GM19351 (cell line): ENCODE data around the gene DDHD1.
A peak's percentile ranks its signal among the peaks of the same experiment; 100 is the strongest.
"Not testable (repeated sequence)": the region's sequence is repeated elsewhere in the genome, so short reads cannot be mapped to it uniquely, and the experiment has no call there.

Source experiments
- ATAC-seq: cut with Tn5 transposase; IDR thresholded peaks from one replicate; pipeline ENCODE4 v1.9.1; 2021; ENCODE audit warnings: mild to moderate bottlenecking, moderate library complexity; ENCODE audit not compliant: unreplicated experiment

DDHD1 gene

GRCh38 chr14:53152184-53152886 is 788 bp downstream of the DDHD1 start:
- peak; percentile 22 for ATAC-seq

DNA sequence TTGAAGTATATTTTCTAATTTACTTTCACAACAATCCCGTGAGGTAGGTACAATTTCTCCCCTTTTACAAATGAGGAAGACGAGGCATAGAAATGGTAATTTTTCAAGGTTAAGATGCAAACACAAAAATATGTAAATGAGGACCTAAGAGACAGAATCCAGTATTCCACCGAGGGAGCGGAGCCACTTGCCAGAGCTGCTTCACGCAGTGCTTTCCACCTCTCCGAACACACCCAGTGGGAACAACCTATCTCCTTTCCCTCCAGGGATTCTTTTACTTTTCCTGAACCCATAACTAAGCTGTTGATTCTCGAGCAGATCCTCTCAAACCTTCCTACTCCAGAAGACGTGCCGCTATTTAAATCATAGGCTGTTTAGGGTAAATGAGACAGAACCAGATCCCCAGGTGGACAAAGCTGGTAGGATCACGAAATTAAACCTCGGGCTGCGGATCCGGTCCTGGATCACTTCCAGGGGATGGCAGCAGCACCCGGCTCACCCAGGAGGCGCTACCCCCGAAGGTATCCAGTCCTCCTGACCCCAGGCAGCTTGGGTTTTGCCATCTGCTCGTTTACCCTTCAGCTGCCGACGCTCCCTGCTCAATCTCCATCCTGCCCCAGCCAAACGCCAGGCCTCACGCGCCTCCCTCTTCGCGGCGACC is 1.5 kb downstream of the DDHD1 start:
- ATAC-seq = no peak

GRCh38 chr14:53149668-53150316 is 3.3 kb downstream of the DDHD1 start:
- ATAC-seq = no peak

GRCh38 chr14:53148671-53149070 is 4.5 kb downstream of the DDHD1 start:
- no peak for ATAC-seq

GRCh38 chr14:53147893-53148292 is 5.2 kb downstream of the DDHD1 start:
- no peak for ATAC-seq

DNA sequence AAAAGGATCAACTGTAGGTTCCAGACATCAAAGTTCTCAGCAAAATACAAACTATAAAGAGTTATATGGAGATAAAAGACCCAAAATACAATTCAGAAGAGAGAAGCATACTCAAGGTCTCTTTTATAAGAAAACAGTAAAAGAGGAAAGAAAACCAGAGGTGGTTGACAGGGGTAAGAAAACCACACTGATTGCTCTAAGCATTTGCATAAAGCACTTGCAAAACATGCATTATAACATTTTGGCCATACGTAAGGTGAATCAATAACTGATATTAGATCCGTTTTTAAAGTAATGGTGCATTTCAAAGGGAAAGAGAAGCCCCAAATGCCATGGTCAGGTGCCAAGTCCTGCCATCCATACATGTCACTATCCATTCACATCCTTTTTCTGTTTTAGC is 5.9 kb downstream of the DDHD1 start:
- peak; percentile 30 for ATAC-seq

DNA sequence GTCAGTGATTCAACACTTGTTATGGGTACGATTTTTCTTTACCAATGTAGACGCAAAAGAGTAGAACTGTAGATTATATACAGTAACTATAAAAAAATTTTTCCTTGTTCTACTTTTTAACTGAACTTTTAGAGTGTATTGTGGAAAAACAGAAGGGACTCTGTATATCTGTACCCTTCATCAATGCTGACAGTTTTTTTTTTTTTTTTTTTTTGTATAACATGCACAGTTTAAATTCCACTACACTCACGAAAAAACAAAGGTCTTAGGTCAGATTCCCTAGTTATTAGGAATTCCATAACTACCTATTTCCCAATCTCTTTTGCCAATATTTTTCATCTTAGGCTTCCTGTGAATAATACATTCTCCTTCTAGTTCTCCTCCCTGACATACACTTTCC is 6.4 kb downstream of the DDHD1 start:
- ATAC-seq = no peak

DNA sequence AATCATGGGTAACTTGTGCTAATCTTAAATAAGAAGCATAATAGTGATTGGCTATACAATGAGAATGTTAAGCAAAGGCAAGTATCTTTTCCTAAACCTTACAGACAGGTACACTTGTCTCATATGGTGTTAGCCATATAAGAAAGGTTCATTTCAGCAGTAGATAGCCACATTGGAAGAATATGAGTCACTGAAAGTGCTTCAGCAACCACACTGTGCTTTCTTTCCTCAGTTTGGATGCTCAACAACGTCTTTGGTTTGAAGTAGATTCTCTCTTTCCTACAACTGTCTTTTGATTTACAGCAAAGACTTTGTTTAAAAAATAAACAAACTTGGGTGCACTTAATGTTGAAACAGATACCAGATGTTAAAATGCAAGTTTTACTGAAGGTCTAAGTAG is 8.9 kb downstream of the DDHD1 start:
- ATAC-seq = peak; percentile 83

GRCh38 chr14:53140585-53140984 is 12.5 kb downstream of the DDHD1 start:
- ATAC-seq = no peak

DNA sequence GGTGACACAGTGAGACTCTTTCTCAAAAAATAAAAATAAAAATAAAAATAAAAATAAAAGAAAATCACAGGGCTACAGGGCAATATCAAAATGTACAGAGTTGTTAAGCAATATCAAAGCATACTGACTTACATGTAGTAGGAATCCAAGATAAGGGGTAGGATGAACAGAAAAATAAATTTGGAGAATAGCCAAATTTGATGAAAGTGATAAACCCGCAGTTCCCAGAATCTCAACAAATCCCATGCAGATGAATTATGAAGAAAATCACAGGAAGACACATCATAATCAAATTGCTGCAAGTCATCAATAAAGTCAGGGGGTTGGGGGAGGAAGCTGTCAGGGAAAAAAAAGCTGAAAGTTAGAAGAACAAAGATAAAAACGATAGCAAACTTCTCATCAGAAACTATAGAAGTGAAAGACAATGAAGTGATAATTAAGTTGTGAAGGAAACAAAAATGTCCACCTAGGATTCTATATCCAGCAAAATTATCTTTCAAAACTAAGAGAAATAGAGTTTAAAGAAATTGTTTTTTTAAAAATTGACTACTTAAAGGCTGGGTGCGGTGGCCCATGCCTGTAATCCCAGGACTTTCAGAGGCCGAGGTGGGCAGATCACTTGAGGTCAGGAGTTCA is 15.4 kb downstream of the DDHD1 start:
- ATAC-seq = no peak

DNA sequence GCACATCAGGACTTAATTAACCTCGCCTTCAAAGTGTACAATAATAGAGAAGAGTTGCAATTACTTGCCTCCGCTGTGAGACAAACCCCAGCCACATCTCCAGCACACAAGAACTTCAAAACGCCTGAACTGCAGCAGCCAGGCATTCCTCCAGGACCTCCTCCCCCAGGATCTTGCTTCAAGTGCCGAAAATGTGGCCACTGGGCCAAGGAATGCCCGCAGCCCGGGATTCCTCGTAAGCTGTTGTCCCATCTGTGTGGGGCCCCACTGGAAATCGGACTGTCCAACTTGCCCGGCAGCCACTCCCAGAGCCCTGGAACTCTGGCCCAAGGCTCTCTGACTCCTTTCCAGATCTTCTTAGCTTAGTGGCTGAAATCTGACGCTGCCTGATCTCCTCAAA is 22.6 kb downstream of the DDHD1 start:
- ATAC-seq = not testable (repeated sequence)

DNA sequence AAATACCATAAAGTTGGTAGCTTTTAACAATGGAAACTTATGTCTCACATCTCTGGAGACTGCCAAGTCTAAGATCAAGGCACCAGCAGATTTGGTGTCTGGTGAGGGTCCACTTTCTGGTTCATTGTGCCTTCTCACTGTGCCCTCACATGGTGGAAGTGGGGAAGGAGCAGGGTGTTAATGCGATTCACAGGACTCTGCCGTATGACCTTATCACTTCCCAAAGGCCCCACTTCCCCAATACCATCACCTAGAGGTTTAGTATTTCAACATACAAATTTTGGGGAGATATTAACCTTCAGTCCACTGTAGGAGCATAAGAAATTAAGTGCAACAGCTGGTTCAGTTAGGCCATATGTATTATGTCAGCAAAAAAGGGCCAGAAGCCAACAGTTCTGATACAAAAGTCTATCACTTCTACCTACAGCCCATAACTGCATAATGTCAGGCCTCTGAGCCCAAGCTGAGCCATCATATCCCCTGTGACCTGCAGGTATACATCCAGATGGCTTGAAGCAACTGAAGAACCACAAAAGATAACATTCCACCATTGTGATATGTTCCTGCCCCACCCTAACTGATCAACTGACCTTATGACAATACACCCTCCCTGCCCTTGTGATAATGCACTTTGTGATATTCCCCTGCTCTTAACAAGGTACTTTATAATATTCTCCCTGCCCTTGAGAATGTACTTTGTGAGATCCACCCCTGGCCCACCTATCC is 24.7 kb downstream of the DDHD1 start:
- ATAC-seq = no peak

DNA sequence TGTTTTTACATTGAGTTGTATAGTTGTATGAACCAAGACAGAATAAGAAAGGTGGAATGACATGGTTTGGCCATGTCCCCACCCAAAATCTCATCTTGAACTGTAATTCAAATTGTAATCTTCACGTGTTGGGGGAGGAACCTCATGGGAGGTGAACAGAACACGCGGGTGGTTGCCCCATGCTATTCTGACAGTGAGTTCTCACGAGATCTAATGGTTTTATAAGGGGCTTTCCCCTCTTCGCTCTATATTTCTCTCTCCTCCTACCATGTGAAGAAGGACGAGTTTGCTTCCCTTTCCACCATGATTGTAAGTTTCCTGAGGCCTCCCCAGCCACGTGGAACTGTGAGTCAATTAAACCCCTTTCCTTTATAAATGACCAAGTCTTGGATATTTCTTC is 25.3 kb downstream of the DDHD1 start:
- ATAC-seq = no peak

GRCh38 chr14:53127151-53127550 is 26.0 kb downstream of the DDHD1 start:
- no peak for ATAC-seq

DNA sequence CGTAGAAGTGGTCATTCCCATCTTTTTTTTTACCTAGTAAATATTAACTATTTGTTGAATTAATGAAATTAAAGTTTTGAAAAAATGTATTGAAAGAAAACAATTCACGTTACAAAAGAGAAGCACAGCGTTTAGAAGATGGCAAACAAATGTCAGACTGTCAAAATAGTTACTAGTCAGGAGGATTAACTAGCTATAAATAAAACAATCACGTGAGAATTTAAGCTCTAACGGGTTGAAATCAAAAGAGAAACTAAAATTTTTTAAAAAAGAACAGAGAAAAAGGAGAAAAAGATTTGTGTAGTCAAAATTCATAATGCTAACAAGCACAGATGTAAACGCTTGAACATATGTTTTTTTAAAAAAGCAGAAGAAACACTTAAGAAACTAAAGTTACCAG is 26.4 kb downstream of the DDHD1 start:
- no peak for ATAC-seq

DNA sequence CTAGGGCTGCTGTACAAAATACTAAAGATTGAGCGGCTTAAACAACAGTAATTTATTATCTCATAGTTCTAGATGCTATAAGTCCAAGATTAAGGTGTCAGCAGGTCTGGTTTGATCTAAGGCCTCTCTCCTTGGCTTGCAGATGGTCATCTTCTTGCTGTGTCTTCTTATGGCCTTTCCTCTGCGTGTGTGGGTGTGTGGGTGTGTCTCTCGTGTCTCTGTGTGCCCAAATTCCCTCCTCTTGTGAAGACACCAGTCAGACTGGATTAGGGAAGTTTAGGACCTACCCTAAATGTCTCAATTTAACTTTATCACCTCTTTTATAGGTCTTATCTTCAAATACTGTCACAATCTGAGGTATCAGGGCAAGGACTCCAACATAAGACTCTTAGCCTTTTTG is 28.3 kb downstream of the DDHD1 start:
- no peak for ATAC-seq

DNA sequence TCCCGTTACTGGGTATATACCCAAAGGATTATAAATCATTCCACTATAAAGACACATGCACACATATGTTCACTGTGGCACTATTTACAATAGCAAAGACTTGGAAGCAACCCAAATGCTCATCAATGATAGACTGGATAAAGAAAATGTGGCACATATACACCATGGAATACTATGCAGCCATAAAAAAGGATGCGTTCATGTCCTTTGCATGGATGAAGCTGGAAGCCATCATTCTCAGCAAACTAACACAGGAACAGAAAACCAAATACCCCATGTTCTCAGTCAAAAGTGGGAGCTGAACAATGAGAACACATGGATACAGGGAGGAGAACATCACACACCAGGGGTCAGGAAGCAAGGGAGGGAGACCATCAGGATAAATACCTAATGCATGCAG is 31.7 kb downstream of the DDHD1 start:
- ATAC-seq = not testable (repeated sequence)

DNA sequence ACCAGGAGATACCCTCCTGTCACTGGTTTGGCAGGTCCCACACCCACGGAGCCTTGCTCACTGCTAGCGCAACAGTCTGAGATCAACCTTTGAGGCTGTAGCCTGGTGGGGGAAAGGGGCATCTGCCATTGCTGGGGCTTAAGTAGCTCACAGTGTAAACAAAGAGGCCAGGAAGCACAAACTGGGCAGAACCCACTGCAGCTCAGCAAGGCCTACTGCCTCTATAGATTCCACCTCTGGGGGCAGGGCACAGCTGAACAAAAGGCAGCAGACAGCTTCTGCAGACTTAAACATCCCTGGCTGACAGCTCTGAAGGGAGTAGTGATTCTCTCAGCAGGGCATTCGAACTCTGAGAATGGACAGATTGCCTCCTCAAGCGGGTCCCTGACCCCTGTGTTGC is 35.6 kb downstream of the DDHD1 start:
- ATAC-seq = not testable (repeated sequence)

DNA sequence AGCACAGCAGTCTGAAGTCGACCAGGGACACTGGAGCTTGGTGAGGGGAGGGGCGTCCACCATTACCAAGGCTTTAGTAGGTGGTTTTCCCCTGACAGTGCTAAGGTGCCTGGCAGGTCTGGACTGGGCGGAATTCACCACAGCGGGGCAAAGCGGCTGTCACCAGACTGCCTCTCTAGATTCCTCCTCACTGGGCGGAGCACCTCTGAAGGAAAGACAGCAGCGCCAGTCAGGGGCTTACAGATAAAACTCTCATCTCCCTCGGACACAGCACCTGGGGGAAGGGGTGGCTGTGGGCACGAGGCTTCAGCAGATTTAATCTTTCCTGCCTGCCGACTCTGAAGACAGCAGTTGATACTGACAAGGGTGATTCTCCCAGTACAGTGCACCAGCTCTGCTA is 39.1 kb downstream of the DDHD1 start:
- no peak for ATAC-seq

DNA sequence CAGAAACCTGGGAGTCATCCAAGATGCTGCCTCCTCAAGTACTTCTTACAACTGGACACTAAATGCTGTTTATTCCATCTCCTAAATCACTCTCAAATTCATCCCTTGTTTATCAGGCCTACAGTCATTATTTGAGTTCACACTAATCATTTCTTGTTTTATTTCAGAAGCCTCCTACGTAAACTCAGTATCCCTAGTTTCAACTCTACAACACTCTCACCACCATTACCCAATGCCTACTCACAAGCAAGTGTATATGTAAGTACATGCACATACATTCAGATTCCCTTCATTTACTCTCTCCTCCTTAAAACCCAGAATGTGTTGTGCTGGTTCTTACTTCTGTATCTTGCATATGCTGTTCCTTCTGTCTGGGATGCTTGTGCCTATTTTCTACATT is 43.0 kb downstream of the DDHD1 start:
- no peak for ATAC-seq
